SJCRH30 (cell line): ENCODE results near the gene SULT1C4. TPM values are rescaled to one million over a fixed set of nuclear protein-coding genes. Genes with fewer than 3 reads are reported as not detected.
A peak's percentile ranks its signal among the peaks of the same experiment; 100 is the strongest.

ENCODE experiments used
- DNase-seq, 2 experiments: peaks; one replicate each; pipeline ENCODE4 v3.0.0-alpha.2; 2015 to 2020
- H3K27ac ChIP-seq: fragments of 250-450 bp; sonication (Bioruptor Pico); 2 replicates; pipeline ENCODE4 v1.5.1; 2020; ENCODE audit warnings: mild to moderate bottlenecking, moderate library complexity
- H3K27me3 ChIP-seq: fragments of 250-450 bp; sonication (Bioruptor Pico); 2 replicates; pipeline ENCODE4 v1.5.1; 2020; ENCODE audit warnings: mild to moderate bottlenecking, moderate library complexity
- H3K36me3 ChIP-seq: fragments of 250-450 bp; sonication (Bioruptor Pico); 2 replicates; pipeline ENCODE4 v1.5.1; 2020; ENCODE audit warnings: mild to moderate bottlenecking, moderate library complexity
- H3K4me1 ChIP-seq: fragments of 250-450 bp; sonication (Bioruptor Pico); 2 replicates; pipeline ENCODE4 v1.5.1; 2020; ENCODE audit warnings: mild to moderate bottlenecking, moderate library complexity
- H3K4me3 ChIP-seq: fragments of 250-450 bp; sonication (Bioruptor Pico); 2 replicates; pipeline ENCODE4 v1.5.1; 2020; ENCODE audit warnings: mild to moderate bottlenecking, moderate library complexity
- H3K9me3 ChIP-seq: fragments of 250-450 bp; sonication (Bioruptor Pico); replicated peaks from 2 replicates; pipeline ENCODE4 v1.5.1; 2020; ENCODE audit warnings: mild to moderate bottlenecking, moderate library complexity
- total RNA-seq: library from RNA; depleted of rRNA; stranded (reverse); fragments of >200 nt; shearing (Covaris generic); gene quantifications from 2 replicates; pipeline ENCODE4 v1.2.3, GENCODE V29; 2014

SULT1C4 gene
- total RNA-seq, 1 experiment from 2014 or later: 2.4 TPM

- DNase-seq: no peak
- Histone ChIP-seq H3K4me1 (peaks cover 6% of the 10 kb centered on the region; the same call in 1 of the 2 replicates), H3K27ac (no peak overlapping the region)
These were observed 14.5 kb upstream of the SULT1C4 start for GRCh38 chr2:108363024-108363907.

DNA sequence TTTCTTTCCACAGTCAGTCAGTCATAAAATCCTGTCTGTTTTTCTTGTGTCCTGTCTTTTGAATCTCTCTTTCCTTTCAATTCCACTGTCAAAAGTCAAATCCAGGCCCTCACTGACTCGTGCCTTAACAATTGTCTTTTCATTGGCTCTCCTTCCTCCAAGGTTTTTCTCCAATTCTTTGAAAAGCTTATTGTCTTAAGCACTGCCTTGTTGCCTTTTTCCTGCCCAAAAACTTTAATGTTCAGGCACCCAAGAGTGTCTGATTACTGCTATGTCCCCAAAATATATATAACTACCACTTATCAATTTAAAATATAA, 13.9 kb upstream of the SULT1C4 start:
- Histone ChIP-seq H3K9me3 (no peaks in the 10 kb centered on the region), H3K27ac (no peak overlapping the region), H3K36me3 (no peaks in the 10 kb centered on the region), H3K27me3 (no peaks in the 10 kb centered on the region), H3K4me1 (peaks cover 6% of the 10 kb centered on the region; the same call in 1 of the 2 replicates), H3K4me3 (no peak overlapping the region)
- DNase-seq: no peak

More at GRCh38 chr2:108363024-108363907, 14.5 kb upstream of the SULT1C4 start:
- H3K27me3 ChIP-seq: no peaks in the 10 kb centered on the region
- no peaks in the 10 kb centered on the region for H3K36me3 ChIP-seq
- H3K9me3 ChIP-seq: no peaks in the 10 kb centered on the region
- no peak overlapping the region for H3K4me3 ChIP-seq

DNA sequence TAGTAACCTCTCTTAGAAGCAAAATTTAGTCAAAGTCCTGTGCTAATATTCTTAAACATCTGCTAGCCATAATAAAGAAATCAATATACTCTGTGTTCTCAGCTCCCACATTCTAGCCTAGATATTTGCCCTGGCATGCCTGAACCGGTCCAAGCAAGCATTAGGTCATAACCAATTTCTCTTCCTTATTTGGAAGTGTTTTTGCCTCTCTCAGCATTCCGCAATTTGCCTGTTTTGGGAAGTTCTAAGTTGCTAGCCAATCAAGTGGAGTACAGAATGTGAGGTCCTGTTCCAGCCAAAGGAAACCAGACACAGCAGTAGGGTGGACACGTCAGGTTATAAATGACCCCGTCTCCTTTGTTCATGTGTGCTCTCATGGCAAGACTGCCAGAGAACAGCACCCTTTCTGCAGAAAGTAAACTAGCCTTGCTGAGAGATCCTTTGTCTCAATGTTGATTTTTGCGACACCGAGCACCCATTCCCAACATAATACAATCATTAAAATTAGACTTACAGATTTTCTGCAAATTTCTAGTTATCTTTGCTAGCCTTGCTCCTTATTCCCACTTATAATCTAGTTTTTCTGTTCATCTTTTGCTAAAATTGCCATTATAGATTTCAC, 13.0 kb upstream of the SULT1C4 start:
- no peak overlapping the region for H3K4me3 ChIP-seq
- DNase-seq: no peak
- peaks cover 6% of the 10 kb centered on the region; the same call in 1 of the 2 replicates for H3K4me1 ChIP-seq
- no peak overlapping the region for H3K27ac ChIP-seq
- H3K27me3 ChIP-seq: no peaks in the 10 kb centered on the region
- H3K36me3 ChIP-seq: no peaks in the 10 kb centered on the region
- no peaks in the 10 kb centered on the region for H3K9me3 ChIP-seq

GRCh38 chr2:108365656-108366055, 12.1 kb upstream of the SULT1C4 start:
- no peak overlapping the region for H3K27ac ChIP-seq
- no peaks in the 10 kb centered on the region for H3K9me3 ChIP-seq
- H3K4me1 ChIP-seq: peaks cover 6% of the 10 kb centered on the region; the same call in 1 of the 2 replicates
- no peak for DNase-seq
- no peak overlapping the region for H3K4me3 ChIP-seq
- no peaks in the 10 kb centered on the region for H3K27me3 ChIP-seq
- no peaks in the 10 kb centered on the region for H3K36me3 ChIP-seq

DNA sequence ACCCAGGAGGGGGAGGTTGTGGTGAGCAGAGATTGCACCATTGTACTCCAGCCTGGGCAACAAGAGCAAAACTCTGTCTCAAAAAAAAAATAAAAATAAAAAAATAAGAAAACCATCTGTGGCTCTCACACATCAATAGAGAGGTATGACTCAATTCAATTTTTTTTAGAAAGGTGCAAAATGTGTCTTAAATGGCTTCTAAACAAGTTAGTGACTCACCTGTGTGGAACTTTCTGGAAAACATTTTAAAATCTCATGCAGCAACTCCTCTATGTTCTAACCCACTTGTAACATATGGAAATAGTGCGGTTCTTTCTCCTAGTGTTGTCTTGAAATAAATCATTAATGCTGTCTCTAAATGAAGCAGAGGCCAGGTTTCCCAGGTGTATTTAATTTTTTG, 10.7 kb upstream of the SULT1C4 start:
- H3K36me3 ChIP-seq: no peaks in the 10 kb centered on the region
- no peak overlapping the region for H3K4me3 ChIP-seq
- peaks cover 6% of the 10 kb centered on the region; the same call in 1 of the 2 replicates for H3K4me1 ChIP-seq
- H3K27ac ChIP-seq: no peak overlapping the region
- H3K27me3 ChIP-seq: no peaks in the 10 kb centered on the region
- DNase-seq: no peak
- H3K9me3 ChIP-seq: no peaks in the 10 kb centered on the region

- H3K36me3 ChIP-seq: no peaks in the 10 kb centered on the region
- H3K4me1 ChIP-seq: peaks cover 4% of the 10 kb centered on the region; the same call in 1 of the 2 replicates
- no peak for DNase-seq
- H3K27ac ChIP-seq: no peak overlapping the region
- H3K9me3 ChIP-seq: no peaks in the 10 kb centered on the region
- H3K27me3 ChIP-seq: no peaks in the 10 kb centered on the region
- no peak overlapping the region for H3K4me3 ChIP-seq
These were observed 10.1 kb upstream of the SULT1C4 start for GRCh38 chr2:108367561-108368175.

DNA sequence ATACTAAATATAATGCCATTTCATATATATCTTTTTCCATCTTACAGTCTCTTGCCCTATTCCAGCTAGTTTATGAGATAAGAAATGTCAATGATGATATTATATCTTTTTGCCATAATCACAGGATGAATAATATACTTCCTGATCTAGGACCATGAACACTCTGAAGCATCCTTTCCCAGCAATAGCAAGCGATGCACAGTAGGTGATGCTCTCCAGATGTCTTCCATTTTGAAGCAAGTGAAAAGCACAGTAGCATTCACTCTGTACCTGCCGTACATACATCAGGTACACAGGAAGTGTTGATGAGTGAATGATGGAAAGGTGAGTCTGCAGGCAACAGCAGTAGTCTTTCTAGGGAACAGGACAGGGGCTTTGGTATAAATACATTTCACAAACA, 8.6 kb upstream of the SULT1C4 start:
- DNase-seq: no peak
- Histone ChIP-seq H3K27me3 (no peaks in the 10 kb centered on the region), H3K9me3 (no peaks in the 10 kb centered on the region), H3K36me3 (no peaks in the 10 kb centered on the region), H3K4me3 (no peak overlapping the region), H3K4me1 (no peaks in the 10 kb centered on the region), H3K27ac (no peak overlapping the region)

DNA sequence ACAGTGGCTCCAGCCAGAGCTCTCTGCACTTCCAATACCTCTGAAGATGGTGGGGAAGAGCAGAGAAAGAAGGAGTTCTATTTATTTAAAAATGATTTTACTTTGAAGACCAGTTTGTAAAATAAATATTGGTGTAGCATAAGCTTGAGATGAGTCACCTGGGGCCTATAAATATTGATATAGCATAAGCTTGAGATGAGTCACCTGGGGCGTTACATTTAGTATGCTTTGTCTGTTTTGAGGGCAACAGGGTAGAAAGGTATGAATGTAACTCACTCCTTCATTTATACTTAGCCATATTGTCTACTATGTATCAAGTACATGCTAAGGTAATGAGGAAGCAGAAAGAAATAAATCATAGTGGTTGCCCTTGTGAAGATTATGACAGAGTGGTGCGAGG, 7.7 kb upstream of the SULT1C4 start:
- no peaks in the 10 kb centered on the region for H3K9me3 ChIP-seq
- DNase-seq: no peak
- H3K27ac ChIP-seq: no peak overlapping the region
- H3K36me3 ChIP-seq: no peaks in the 10 kb centered on the region
- no peaks in the 10 kb centered on the region for H3K4me1 ChIP-seq
- H3K4me3 ChIP-seq: no peak overlapping the region
- no peaks in the 10 kb centered on the region for H3K27me3 ChIP-seq

DNA sequence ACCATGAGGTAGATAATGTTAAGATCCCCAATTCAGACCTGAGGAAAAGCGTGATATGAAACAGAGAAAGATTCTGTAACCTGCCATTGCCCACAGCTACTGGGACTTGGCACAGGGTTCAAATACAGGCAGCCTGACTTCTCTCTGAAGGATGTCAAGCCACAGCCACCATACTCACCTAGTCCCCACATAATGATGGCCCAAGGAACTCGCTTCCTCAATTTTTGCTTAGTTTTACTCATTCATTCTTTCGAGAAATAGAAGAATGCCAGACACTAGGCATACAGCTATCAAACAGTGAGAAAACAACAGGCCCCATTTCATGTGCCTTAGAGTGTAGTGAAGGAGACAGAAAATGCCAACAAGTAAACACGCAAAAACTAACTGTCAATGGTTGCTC, 980 bp upstream of the SULT1C4 start:
- no peaks in the 10 kb centered on the region for H3K27me3 ChIP-seq
- no peak overlapping the region for H3K4me3 ChIP-seq
- no peaks in the 10 kb centered on the region for H3K4me1 ChIP-seq
- H3K36me3 ChIP-seq: no peaks in the 10 kb centered on the region
- H3K9me3 ChIP-seq: no peaks in the 10 kb centered on the region; the same call in 1 of the 2 replicates
- no peak for DNase-seq
- no peak overlapping the region for H3K27ac ChIP-seq

GRCh38 chr2:108377401-108377800, 353 bp upstream of the SULT1C4 start:
- no peaks in the 10 kb centered on the region for H3K4me1 ChIP-seq
- H3K4me3 ChIP-seq: peak overlapping the region; percentile 44
- H3K36me3 ChIP-seq: no peaks in the 10 kb centered on the region
- H3K27ac ChIP-seq: no peak overlapping the region
- H3K9me3 ChIP-seq: no peaks in the 10 kb centered on the region; the same call in 1 of the 2 replicates
- H3K27me3 ChIP-seq: no peaks in the 10 kb centered on the region
- DNase-seq: no peak

GRCh38 chr2:108378851-108379250, 1.1 kb downstream of the SULT1C4 start:
- Histone ChIP-seq H3K4me1 (no peaks in the 10 kb centered on the region), H3K36me3 (no peaks in the 10 kb centered on the region), H3K27ac (no peak overlapping the region), H3K9me3 (no peaks in the 10 kb centered on the region; the same call in 1 of the 2 replicates), H3K27me3 (no peaks in the 10 kb centered on the region), H3K4me3 (no peak overlapping the region)
- DNase-seq: no peak

- no peak overlapping the region for H3K27ac ChIP-seq
- no peak for DNase-seq
- H3K9me3 ChIP-seq: no peaks in the 10 kb centered on the region; the same call in 1 of the 2 replicates
- no peaks in the 10 kb centered on the region for H3K36me3 ChIP-seq
- H3K4me1 ChIP-seq: no peaks in the 10 kb centered on the region
- H3K4me3 ChIP-seq: no peak overlapping the region
- no peaks in the 10 kb centered on the region for H3K27me3 ChIP-seq
These were observed 4.4 kb downstream of the SULT1C4 start for GRCh38 chr2:108382196-108382595.

DNA sequence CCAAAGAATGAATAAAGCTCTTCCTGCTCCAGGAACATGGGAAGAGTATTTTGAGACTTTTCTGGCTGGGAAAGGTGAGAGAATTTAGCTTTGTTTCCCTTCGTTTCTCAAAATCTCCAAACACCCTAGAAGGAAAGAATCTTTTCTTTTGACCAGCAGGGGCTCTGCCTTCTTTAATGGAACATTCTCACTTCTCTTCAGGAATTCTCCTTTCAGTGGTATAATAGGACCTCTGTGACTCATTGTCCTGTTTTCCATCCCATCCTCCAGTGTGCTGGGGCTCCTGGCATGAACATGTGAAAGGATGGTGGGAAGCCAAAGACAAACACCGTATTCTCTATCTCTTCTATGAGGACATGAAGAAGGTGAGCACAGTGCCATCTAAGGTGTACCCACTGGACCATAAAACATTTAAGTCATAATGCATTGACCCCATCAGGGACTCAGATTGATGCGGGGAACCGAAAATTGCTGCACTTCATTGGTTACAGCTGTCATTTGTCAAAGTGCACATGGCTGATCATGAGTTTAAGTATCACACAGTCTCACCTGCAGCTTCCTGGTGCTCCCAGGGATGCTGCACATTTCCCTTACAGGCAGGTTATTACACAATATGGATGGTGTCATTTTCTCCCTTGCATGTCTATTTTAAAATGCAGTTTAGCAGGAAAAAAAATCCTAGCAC, 5.5 kb downstream of the SULT1C4 start:
- Histone ChIP-seq H3K9me3 (no peaks in the 10 kb centered on the region; the same call in 1 of the 2 replicates), H3K4me3 (no peak overlapping the region), H3K27ac (no peak overlapping the region), H3K36me3 (no peaks in the 10 kb centered on the region), H3K27me3 (no peaks in the 10 kb centered on the region), H3K4me1 (no peaks in the 10 kb centered on the region)
- no peak for DNase-seq

DNA sequence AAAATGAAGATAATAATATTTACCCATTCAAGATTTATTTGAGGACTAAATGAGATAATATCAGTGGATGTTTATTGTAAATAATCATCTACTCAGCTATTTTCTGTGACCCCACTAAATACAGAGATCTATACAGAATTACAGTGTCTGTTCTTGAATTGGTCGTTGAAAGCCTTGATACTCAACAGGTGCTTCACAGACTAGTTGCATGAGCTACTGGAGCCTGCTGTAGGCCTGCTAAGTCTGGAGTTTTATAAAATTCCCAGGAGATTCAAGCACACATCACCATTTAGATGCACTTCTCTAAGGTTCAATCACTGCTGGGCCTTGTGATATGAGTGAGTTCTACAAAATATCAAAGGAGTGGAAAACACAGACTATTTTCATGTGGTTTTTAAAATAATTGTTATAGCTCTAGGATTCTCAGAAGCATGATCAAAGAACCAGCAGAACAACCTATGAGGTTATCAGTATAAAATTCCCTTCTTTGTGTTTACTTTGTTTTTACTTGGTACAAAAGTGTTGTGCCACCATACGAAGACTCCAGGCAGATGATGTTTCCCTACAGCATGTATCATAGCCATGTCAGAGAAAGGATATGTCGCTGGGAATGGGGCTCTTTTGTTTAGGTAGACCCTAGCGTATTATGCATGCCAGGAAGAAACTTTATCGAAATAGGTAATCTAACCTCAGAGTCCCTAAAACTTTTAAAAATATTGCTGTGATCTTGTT, 7.1 kb downstream of the SULT1C4 start:
- no peak overlapping the region for H3K4me3 ChIP-seq
- DNase-seq: no peak
- H3K27ac ChIP-seq: no peak overlapping the region
- no peaks in the 10 kb centered on the region for H3K27me3 ChIP-seq
- no peaks in the 10 kb centered on the region for H3K36me3 ChIP-seq
- no peaks in the 10 kb centered on the region; the same call in 1 of the 2 replicates for H3K9me3 ChIP-seq
- H3K4me1 ChIP-seq: no peaks in the 10 kb centered on the region
